ENCODE data around the gene HEBP2.

The HEBP2 gene

DNA sequence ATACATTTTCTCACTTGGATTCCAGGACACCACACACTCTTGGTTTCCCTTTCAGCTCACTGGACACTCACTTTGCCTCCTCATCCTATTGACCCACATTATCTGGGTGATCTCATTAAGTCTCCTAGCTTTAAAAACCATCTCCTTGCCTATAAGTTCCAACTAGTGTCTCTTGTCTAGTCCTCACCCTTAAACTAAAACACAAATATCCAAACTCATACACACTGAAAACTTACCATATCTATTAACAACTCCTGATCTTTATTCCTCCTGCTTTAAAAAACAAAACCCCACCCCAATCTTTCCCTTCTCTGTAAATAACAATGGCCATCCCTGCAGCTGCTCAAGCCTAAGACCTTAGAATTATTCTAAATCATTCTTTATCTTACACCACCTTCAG lies 29.8 kb upstream of the HEBP2 start:
- Histone ChIP-seq H3K4me3 (no peak overlapping the region), H3K27ac (no peak overlapping the region)
- no peak for DNase-seq (ENCODE audit: low spot score)
- TF ChIP-seq, protein P1, sequence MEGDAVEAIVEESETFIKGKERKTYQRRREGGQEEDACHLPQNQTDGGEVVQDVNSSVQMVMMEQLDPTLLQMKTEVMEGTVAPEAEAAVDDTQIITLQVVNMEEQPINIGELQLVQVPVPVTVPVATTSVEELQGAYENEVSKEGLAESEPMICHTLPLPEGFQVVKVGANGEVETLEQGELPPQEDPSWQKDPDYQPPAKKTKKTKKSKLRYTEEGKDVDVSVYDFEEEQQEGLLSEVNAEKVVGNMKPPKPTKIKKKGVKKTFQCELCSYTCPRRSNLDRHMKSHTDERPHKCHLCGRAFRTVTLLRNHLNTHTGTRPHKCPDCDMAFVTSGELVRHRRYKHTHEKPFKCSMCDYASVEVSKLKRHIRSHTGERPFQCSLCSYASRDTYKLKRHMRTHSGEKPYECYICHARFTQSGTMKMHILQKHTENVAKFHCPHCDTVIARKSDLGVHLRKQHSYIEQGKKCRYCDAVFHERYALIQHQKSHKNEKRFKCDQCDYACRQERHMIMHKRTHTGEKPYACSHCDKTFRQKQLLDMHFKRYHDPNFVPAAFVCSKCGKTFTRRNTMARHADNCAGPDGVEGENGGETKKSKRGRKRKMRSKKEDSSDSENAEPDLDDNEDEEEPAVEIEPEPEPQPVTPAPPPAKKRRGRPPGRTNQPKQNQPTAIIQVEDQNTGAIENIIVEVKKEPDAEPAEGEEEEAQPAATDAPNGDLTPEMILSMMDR (IDR thresholded peaks at IDR 0.05) = no peak

DNA sequence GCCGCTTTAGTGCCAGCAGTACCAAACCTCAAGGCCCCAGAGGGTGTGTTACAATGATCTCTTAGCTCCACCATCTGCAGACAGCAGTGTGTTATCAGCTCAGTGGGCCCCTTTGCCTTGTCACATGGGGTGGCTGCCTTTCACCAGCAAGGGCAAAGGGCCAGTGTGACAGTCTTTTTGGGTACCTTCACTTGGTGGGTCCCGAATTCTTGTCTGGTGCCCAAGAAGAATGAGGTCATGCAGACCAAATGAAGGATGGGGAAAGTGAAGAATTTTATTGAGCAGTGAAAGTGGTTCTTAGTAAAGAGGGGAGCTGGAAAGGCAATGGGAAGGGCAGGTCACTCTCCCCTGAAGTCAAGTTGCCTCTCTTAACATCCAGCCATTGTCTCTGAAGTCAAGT lies 29.2 kb upstream of the HEBP2 start:
- DNase-seq (ENCODE audit: low spot score) = no peak
- no peak overlapping the region for H3K4me3 ChIP-seq
- no peak overlapping the region for H3K27ac ChIP-seq
- TF ChIP-seq, protein P1 (IDR thresholded peaks at IDR 0.05) = no peak

DNA sequence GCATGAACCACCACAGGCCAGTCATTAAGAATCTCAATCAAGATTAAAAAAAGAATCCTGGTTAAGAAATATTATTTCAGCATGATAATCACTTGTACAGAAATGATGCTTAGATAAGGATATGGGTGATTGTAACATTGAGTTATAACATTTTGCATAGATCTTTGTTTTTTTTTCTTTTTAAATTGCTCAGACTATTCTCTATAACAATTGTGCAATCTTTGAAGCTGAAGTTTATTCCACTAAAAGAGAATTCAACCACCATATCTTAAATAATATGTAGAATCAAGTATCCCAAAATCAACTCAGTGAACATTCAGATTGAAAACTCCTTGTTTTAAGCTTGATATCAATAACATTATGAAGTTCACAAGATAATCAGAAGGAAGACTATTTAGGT lies 27.0 kb upstream of the HEBP2 start:
- H3K4me3 ChIP-seq = no peak overlapping the region
- no peak for DNase-seq (ENCODE audit: low spot score)
- H3K27ac ChIP-seq = no peak overlapping the region
- TF ChIP-seq, protein P1 (IDR thresholded peaks at IDR 0.05) = no peak

DNA sequence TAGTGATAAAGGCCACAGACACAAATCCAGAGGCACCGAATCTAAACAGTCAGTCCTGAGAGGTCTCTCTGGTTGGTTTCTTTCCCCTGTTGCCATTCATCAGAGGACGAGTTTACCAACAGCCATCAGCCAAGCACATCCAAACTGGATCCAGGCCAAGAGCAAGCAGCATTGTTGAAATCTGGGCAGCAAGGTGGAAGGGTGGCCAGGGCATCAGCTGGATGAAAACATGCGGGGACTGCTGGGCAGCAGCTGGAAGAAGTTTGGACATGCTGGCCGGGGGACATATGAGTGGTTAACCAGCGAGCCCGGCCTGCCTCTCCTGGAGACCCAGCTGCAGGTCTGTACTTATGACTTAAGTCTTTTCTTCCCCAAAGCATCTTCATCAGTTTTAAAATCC lies 26.2 kb upstream of the HEBP2 start, which contains the start of gene SMIM28:
TSS of gene SMIM28 (plus strand) at position 62 of the 400 bp plus-strand sequence. CDS start at position 230, 168 bp downstream.
- no peak for DNase-seq (ENCODE audit: low spot score)
- Histone ChIP-seq H3K27ac (no peak within 1 kb of the TSS), H3K4me3 (no peak within 1 kb of the TSS)
- TF ChIP-seq, protein P1 (IDR thresholded peaks at IDR 0.05) = no peak

DNA sequence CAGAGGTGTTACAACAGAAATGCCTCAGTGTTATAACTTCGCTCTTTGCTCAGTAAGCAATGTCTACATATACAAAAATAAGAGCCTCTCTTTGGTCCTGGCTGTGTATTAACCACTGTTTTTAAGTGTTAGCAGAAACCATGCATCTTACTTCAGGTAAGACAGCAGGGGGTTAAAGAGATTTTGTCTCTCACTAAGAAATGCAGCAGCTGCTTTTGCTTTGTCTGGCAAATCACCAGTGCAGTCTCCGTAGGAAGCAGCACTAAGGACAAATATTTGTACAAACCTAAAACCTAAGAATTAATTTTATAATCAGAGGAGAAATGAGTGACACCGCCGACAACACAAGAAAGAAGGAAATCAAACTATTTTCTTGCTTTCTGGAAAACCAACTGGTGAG lies 25.6 kb upstream of the HEBP2 start:
- TF ChIP-seq, protein P1 (IDR thresholded peaks at IDR 0.05) = no peak
- DNase-seq (ENCODE audit: low spot score) = no peak
- H3K4me3 ChIP-seq = no peak overlapping the region
- H3K27ac ChIP-seq = no peak overlapping the region

DNA sequence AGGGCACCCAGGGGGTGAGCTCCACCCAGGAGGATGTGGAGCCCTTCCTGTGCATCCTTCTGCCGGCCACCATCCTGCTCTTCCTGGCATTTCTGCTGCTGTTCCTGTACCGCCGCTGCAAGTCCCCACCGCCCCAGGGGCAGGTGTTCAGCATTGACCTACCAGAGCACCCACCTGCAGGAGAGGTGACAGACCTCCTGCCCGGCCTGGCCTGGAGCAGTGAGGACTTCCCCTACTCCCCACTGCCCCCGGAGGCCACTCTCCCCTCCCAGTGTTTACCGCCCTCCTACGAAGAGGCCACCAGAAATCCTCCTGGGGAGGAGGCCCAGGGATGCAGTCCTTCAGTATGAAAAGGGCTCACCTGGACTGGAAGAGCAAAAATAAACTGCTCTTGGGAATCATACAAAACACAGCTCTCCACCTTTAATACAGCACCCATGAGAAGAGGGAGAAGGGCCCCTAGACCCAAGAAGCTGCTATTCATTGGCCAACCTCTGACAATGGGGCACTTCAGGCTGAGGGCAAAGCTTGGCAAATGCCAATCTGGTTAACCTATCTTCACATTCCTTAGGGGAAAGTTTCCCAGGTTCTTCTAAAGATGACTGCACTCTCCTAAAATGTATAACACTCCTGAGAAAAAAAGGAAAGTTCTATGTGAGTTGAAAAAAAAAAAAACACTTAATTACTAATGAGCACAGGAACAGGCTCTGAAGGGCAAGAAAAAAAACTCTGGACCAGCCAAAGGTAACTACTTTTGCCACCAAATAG lies 21.3 kb upstream of the HEBP2 start:
- H3K4me3 ChIP-seq = no peak overlapping the region
- TF ChIP-seq, protein P1 (IDR thresholded peaks at IDR 0.05) = no peak
- no peak for DNase-seq (ENCODE audit: low spot score)
- no peak overlapping the region for H3K27ac ChIP-seq

DNA sequence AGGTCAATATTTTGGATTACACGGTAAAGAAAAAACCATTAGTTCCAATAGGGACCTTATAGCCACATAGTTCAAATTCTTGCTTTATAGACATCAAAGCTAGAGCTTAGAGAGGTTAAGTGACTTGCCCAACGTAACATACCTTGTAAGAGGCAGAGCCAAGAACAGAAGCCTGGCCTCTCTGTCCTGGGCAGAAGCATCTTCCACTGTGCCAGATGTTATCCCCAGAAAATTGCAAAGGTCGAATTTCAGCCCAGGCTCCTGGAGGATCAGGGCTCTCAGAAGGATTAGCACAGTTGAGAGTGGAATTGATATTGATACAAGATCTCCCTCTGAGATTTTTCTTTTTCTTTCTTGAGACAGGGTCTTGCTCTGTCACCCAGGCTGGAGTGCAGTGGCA lies 20.2 kb upstream of the HEBP2 start:
- TF ChIP-seq, protein P1 (IDR thresholded peaks at IDR 0.05) = no peak

More for the DNA sequence above, 20.2 kb upstream of the HEBP2 start:
- DNase-seq (ENCODE audit: low spot score) = no peak
- Histone ChIP-seq H3K4me3 (no peak overlapping the region), H3K27ac (no peak overlapping the region)

All from coronary artery (tissue), 2 donors.